Epithelial cell of esophagus (primary cell): ENCODE measurements around the gene FRRS1L.

Experiments
- DNase-seq: peaks from one replicate; pipeline ENCODE4 v3.0.0; 2010; ENCODE audit warnings: low read depth
- H3K4me3 ChIP-seq: 2 replicates; pipeline ENCODE4 v1.5.1; 2011; ENCODE audit warnings: mild to moderate bottlenecking, low read length, control low read depth
- CTCF ChIP-seq: IDR thresholded peaks from 2 replicates; pipeline ENCODE4 v1.5.1; 2011; ENCODE audit warnings: low read depth, mild to moderate bottlenecking, low read length, control low read depth, inconsistent platforms; ENCODE audit not compliant: insufficient read depth; ENCODE audit errors: missing control alignments

FRRS1L gene

GRCh38 chr9:109122726-109123621 lies 44.1 kb downstream of the FRRS1L start:
- no peak for DNase-seq
- no peak for TF ChIP-seq CTCF
- H3K4me3 ChIP-seq: no peak overlapping the region

GRCh38 chr9:109121232-109121796 lies 45.7 kb downstream of the FRRS1L start:
- no peak for TF ChIP-seq CTCF
- no peak for DNase-seq

GRCh38 chr9:109120204-109120789 lies 46.8 kb downstream of the FRRS1L start:
- DNase-seq: no peak
- H3K4me3 ChIP-seq: peak overlapping the region; percentile 9
- no peak for TF ChIP-seq CTCF

More at GRCh38 chr9:109121232-109121796, 45.7 kb downstream of the FRRS1L start:
- no peak overlapping the region for H3K4me3 ChIP-seq

- peak; percentile 99 for DNase-seq
- no peak for TF ChIP-seq CTCF
- H3K4me3 ChIP-seq: peak within 1 kb of the TSS; percentile 84
Observed at GRCh38 chr9:109119439-109120203, 47.4 kb downstream of the FRRS1L start, which contains the start of gene TMEM245. TMEM245 (minus strand) TSS chr9:109119947; CDS start chr9:109119913, 34 bp downstream.

GRCh38 chr9:109118808-109119438 lies 48.1 kb downstream of the FRRS1L start:
- no peak for TF ChIP-seq CTCF
- DNase-seq: no peak

GRCh38 chr9:109117856-109118807 lies 48.9 kb downstream of the FRRS1L start:
- H3K4me3 ChIP-seq: peak overlapping the region; percentile 84
- no peak for TF ChIP-seq CTCF

More at GRCh38 chr9:109118808-109119438, 48.1 kb downstream of the FRRS1L start:
- H3K4me3 ChIP-seq: peak overlapping the region; percentile 84

More at GRCh38 chr9:109117856-109118807, 48.9 kb downstream of the FRRS1L start:
- peak; percentile 88 for DNase-seq
